ENCODE measurements around the gene COPS3.

Gene COPS3

DNA sequence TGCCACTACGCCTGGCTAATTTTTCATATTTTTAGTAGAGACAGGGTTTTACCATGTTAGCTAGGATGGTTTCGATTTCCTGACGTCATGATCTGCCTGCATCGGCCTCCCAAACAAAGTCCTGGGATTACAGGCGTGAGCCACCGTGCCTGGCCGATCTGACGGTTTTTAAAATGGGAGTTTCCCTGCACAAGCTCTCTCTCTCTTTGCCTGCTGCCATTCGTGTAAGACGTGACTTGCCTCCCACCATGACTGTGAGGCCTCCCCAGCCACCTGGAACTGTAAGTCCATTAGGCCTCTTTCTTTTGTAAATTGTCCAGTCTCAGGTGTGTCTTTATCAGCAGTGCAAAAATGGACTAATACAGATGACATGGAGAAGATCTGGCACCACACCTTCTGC is 39.4 kb downstream of the COPS3 start:
- DNase-seq (ENCODE audit: low read depth), result no peak

DNA sequence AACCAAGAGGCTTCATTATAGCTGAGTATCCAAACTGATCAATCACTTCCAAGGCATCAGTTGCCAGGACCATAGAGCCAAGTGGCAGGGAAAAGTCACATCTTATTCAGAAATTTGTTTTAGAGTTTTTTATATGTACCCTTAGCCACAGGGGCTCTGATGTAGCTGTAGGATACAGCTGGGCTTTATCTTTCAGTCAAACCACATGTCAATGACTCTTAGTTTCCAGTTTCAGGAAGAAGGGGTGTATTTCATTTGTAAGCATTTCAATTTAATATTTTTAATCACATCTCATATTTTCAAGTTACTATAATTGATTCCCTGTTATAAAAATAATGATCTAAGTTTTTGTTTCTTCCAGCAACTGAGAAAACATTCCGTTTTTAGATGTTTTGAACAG is 41.2 kb downstream of the COPS3 start:
- no peak for DNase-seq (ENCODE audit: low read depth)

DNA sequence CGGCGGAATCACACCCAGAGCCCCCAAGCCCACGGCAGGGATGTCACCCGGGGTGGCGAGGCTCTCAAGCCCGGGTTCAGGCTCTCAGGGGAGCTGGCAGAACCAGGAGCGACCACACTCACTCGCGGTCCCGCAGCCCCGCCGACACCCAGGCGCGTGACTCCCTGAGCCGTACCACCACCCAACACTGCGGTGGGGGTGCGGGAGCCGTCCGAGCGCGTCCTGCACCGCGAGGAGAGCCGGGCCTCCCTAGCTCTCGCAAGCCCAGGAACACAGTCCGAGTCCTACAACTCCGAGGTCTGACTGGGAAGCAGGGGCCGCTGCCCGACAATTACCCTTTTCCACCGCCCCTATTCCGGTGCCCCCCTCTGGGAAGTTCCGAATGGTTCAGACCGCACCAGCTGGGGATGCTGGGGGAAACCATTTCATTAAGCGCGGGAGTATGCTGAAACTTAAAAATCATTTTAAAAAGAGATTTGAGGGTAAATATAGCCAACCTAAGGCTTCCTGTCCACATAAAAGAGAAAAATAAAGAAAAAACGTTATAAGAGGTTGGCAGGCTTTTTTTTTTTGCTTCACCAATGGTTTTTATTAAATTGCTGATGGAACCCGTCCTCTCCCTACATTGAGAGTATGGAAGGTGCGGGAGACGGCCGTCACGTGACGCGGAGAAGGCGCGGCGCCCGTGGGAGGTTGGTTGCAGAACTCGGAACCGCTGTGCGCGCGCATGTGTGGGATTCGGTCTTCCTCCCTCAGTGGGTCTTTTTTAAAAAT is 43.8 kb downstream of the COPS3 start, which contains the start of gene FLCN:
Gene FLCN (minus strand): TSS at position 143 of the 774 bp plus-strand sequence. CDS start 9,031 bp downstream, outside the sequence.
- peak; percentile 85 for DNase-seq (ENCODE audit: low read depth)

DNA sequence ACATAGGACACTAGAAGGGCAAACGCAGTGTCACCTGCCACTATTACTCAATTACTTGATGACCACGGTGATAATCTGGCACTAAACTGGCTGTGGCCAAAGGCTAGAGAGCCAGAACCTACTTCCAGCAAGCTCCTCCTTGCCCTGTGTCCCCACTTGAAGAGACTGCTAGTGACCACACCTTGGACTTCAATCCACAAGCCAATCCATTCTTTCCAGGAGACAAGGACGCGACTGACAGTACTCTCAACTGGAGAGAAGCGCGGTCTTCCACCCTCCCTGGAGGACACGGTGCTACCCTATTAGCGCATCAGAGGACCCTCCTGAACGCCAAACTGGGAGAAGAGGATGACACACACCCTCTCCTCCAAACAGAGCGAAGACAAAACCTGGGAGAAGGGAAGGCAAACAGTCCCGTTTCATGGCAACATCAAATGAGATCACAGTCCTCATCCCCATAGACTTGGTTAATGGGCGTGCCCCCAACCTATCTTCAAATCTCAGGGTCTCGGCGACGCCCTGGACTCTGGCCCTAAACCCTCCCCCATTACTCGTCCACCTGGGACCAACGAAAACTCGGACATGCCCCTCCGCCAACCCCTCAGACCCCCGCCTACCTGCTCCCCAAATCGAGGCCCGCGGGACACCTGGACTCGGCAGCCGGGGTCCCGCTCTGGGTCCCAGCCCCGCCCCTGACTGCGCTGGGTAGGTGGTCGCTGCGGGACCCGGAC is 44.6 kb downstream of the COPS3 start:
- no peak for DNase-seq (ENCODE audit: low read depth)

DNA sequence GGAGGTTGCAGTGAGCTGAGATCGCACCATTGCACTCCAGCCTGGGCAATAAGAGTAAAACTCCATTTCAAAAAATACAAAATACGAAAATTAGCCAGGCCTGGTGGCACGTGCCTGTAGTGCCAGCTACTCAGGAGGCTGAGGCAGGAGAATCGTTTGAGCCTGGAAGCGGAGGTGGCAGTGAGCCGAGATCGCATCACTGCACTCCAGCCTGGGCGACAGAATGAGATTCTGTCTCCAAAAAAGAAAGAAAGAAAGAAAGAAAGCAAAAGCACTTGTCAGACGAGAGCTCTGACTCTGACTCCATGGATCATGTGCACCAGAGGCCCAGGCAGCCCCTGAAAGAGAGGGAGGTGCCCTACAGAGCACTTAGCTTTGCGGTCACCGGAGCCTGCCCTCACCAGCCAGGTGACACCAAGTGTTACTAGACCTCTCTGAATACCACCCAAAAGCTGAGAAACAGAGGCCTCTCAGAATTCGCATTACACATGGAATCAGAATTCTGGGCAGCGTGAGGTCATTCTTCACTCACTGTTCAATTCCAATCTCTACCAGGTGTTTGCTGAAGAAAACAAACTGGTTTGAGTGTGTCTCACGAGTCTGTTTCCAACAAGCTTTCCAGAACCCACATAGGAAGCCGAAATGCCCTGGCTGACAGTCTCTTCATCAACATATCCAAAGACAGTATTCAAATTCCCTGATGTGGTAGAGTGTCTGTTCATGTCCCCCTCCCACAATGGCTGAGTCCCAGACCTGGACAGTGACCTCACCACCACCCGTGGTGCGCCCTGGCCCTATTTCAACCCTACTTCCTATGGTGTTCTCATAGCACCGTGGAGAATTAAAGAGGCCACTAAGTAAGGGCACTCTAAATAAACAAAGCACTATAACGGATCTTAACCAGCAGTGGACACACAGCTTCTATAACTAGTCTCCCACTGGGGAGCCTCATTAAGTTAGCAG is 45.6 kb downstream of the COPS3 start:
- no peak for DNase-seq (ENCODE audit: low read depth)

DNA sequence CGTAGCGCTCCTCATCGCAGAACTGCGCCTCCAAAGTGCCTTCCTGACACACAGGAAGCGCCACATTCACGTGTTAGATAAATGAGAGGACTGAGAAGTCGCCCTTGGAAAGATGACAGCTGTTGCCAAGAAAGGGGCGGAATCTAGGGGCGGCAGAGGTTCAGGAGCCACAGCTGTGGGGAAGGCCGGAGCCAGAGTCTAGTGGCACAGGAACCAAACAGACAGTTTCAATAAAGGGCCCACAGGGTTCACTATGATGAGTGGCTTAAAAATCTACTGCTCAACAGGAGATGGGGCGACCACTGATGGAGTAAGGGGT is 48.8 kb downstream of the COPS3 start:
- DNase-seq (ENCODE audit: low read depth), result no peak

DNA sequence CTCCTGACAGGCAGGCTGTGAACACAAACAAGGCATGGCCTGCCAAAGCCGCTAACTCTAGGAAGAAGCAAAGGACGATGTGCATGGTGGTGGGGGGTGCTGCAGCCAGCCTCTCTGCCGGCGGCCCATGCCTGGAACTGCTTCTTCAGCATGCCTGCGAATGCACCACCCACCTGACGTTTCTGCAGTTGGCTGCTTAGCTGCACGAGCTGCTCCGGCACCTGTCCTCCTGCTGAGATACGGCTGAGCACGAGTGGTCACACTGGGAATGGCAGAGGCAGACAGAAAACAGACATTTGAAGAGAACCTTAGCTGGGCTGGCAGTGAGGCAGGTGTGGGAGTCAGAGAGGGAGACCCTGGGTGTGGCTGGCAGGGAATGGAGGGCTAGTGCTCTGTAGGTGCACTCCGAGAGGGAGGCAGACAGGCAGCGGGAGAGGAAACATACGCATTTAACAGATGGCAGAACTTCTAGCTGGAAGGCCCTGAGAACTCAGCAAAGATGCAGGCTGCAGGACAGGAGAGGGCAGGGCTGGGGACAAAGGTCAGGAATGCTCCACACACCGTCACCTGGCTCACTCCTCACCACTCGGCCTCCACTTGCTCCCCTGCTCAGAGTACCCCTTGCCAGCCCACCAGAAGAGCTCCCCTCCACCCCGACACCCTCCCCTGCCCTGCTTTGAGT is 49.3 kb downstream of the COPS3 start:
- DNase-seq (ENCODE audit: low read depth), result no peak

DNA sequence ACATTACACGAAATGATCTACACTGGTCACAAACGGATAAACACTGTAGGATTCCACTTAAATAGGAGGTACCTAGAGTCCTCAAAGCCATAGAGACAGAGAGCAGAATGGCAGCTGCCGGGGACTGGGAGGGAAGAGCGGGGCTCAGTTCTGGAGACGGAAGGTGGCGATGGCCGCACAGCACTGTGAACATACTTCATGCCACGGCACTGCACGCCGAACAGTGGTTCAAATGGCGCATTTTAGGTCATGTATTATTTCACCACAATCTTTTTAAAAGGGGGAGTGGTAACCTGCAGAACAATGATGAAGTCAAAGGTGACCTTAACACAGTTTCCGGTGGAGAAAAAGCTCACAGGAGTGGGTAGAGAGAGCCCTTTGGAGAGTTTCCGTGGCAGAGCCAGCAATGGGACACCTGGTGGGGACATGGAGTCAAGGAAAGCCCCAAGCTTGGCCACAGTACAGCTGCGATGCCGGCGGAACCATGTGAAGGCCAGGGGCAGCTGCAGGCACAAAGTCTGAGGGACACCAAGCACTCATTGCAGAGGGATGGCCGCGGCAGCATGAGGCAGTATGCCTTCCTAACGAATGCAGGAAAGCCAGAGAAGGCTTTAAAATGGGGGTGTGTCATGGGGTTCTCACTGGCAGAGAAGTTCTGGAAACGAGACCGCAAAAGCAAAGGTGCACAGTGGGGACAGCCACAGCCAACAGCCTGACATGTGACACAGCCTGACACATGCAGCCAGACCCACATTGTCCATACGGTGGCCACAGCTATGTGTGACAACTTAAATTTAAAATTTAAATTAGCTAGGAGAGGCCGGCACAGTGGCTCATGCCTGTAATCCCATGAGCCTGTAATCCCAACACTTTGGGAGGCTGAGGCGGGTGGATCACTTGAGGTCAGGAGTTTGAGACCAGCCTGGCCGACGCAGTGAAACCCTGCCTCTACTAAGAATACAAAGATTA is 51.3 kb downstream of the COPS3 start:
- no peak for DNase-seq (ENCODE audit: low read depth)

DNA sequence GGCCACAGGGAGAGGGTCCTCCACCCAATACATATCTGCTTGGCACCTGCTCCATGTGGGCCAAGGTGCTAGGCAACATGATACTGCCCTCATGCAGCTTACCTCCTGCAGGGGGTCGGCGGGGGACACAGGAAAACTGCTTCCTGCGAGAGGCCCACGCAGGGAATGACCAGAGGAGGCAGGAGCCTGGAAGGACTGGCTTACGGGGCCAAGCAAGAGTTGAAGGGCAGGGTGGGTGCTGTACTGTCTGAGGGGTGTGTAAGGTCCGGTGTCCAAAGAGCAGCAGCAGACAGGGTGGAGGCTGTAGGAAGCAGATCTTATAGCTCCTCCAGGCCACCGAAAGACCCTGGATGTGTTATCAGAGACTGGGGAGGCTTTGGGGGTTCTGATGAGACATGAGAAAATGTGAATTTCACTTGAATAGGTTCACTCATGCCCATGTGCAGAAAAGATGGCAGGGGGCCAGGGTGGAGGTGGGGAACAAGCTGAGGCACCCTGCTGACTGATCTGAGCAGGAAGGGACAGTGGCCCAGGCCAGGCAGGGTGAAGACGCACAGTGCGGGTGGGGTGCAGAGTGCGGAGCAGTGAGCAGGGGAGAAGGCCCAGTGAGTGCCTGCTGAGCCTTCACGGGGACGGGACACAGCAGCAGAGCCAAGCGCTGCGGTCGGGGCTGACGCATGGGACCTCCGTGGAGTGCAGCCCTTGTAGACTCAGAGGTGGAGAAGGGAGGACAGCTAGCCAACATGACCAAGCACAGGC is 52.3 kb downstream of the COPS3 start:
- DNase-seq (ENCODE audit: low read depth), result no peak

DNA sequence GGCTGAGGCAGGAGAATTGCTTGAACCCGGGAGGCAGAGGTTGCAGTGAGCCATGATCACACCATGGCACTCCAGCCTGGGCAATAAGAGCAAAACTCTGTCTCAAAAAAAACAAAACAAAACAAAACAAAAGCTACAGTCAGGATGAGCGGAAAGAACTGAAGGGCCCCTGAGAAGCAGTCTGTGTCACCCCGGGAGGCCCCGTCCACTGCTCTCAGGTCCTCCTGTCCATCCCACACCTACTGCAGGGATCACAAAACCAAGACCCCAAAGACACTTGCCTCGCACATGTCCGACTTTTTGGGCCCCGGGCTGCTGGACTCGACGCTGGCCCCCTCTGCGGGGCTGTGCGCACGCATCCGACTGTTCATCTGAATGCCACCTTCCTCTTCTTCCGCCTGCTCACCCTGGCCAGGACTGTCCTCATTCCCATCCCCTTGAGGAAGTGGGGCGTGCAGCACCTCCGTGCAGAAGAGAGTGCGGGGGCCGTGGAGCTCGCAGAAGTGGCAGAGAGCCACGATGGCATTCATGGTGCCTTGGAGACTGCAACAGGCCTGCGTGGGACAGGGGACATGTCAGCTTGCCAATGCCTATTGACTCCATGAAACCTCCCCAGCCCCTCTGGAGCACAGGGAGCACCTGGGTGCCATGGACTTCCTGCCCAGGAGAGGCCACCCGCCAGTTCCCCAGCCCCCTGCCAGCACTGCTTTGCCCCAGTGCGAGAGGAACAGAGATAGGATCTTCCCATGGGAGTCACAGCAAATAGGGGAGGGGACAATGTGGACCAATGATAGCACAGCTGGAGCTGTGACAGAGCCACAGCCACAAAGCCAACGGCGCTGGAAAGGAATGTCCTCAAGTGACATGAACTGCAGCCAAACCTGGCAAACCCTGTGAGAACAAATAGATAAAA is 53.2 kb downstream of the COPS3 start:
- no peak for DNase-seq (ENCODE audit: low read depth)

DNA sequence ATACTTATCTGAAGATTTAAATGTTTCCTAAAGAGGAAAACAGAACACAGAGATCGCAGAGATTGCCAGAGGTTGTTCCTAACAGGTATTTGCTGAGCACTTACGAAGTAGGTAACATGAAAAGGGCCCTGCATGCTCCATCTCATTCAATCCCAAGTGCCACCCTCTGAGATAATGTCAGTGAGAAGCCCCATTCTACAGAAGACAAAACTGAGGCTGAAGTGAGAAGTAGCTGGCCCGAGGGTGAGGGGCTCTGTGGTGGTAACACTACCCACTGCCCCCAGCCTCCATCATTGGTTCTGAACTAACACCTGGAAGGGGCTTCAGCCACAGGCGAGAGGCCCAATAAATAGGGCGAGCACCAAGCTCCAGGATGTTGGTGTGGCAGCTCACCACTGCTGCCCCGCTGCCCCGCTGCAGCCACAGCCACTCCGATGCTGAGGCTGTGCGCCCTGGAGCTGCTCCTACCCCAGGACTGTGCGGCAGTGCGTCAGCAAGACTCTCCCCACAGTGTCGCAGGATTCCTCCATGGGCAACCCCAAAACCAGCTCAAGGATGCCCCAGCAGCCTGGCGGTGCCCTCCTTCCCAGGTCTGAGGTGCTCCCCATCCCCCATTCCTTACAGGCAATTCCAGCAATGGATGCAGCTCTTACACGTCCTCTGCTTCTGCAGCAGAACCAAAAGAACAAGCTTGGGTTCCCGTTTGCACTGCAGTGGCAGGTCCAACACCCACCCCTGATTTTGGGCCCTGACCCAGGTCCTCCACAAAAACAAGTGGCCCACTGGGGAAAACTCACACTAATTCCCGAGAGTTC is 54.4 kb downstream of the COPS3 start:
- no peak for DNase-seq (ENCODE audit: low read depth)

DNA sequence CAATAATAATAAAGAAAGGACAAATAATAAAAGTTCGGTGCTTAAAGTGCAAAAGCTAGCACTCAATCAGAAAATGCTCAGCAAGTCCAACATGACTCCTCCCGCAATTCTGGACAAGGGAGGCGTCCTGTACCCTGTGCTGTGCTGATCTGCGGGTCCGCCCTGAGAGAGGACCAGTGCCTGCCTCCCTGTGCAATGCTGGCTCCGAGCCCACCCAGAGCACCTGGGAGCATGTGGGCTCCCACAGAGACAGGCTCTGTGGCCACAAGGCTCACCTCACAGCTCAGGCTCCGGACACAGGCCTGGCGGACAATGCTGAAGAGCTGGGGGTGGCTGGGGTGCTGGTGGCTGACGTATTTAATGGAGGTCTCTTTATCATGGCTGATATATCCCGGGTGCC is 55.1 kb downstream of the COPS3 start:
- no peak for DNase-seq (ENCODE audit: low read depth)

DNA sequence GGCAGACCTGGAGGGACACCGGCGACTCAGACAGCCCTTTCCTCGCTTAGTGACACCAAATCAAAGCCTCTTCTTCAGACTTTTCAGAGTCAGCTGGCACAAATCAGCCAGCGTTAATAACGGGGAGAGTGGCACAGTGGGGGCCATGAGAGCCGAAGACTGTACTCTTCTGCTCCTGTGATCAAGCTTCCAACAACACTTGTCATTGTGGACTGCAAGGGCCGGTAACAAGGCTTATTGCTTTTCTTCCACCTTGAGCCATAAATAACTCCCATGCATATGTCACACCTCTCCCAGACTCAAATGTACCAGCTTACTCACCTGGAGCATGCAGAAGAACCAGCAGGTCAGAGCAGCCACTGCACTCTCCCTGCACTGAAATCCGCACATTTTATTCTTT is 56.9 kb downstream of the COPS3 start:
- no peak for DNase-seq (ENCODE audit: low read depth)

DNA sequence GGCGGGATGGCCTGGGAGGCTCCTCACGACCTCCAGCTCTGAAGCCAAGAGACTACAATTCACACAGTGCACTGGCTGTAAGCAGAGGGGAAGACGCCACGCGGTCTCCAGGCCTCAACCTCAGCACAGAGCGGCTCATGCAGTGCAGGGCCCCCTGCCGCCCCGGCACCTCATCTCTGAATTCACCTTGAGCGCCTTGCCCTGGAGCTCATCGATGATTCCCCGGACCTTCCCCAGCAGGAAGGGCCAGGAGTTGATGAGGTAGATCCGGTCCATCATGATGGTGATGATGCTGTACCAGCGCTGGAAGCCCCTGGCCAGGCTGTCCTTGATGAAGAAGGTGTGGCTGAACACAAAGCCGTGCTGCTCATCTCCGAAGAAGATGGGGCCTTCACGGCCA is 57.3 kb downstream of the COPS3 start:
- DNase-seq (ENCODE audit: low read depth), result no peak

DNA sequence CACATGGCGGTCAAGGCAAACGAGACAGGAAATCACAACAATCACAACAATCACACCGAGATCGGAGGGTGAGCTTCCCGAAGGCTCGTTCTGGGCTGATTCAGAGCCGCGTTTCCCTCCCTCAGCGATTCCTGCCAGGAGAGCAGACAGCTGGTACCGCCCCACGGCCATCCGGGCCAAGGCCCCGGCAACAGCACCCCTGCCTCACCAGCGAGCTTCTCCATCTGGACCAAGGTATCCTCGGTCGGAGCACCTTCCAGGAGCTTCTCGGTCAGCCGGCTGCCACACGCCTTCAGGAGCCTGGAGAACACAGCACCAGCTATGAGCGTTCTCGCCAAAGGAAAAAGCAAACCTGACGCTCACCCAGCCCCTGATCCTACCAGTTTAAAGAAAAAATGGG is 59.7 kb downstream of the COPS3 start:
- no peak for DNase-seq (ENCODE audit: low read depth)

DNA sequence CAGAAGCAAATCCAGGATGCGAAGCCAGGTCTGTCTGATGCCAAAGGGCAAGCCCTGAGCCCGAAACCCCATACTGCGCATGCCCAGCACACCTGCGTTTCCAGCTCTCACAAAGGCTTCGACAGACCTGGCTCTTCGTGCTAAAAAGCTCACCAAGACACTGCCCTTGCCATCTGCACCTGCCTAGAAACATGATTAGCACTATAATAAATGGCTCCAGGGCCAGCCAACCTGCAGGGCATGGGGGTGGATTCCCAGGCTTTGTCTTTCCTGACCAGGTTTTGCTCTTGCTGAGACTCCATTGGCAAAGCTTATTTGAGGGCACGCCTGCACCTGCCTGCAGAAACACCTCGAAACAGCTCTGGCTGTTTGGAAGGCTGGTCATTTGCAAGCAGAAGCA is 60.5 kb downstream of the COPS3 start:
- no peak for DNase-seq (ENCODE audit: low read depth)

DNA sequence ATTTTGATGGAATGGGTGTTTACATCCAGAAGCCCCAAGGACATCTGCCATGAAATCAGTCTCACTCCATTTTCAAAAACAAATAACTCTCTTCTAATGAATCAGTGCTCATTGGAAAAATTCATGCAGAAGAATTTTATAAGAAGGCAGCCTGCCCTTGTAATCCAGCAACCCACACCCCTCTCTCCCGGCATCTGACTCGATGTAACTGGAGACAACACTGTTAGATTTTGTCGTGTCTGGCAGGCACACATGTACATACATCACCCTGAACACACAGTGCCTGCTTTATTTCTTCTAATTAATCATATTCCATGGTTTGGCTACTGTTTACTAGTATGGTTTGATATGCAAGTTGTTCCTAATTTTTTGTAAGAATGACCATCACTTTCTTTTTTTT is 63.1 kb downstream of the COPS3 start:
- no peak for DNase-seq (ENCODE audit: low read depth)

DNA sequence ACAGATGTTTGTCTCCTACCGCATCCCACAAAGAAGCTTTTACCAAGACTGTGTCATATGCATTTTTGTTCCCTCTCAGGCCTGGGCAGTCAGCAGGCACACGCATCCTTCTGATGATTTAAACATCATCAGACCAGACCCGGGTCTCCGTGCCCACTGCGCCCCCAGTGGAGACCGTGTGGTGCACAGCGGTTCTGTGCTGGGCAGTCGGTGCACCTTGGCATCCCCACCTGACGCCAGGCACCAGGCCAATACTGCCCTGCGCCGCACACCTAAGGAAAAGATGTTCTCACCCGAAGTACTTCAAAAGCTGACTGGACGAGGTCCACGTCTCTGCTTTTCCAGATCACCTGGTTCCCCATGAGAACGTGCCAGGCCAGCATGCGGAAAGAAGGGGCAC is 64.3 kb downstream of the COPS3 start:
- no peak for DNase-seq (ENCODE audit: low read depth)
